ENCODE results near the gene RAB14. TPM values are rescaled to one million over a fixed set of nuclear protein-coding genes. Genes with fewer than 3 reads are reported as not detected.

Gene RAB14
- total RNA-seq, 1 donor from 2014 or later: 29.0 TPM

DNA sequence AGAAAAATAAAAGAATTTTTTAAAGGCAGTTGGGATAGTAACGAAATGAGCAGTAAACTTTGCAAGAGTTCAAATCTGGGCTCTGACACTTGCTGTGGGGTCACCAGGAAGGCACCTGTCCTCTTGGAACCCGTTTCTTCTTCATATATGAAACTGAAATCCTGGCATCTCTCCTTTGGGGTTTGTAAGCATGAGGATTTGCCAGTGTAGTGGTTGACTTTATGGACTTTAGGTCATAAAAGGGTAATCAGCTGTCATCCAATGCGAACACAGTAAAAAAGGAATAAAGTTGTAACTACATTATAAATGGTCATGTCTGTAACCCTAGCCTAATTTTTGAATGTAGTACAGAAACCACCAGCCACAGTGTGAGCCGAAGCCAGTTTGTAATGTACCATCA lies 1.3 kb downstream of the RAB14 start:
- H3K4me3 ChIP-seq: peak overlapping the region; percentile 81 to 95
- H3K27ac ChIP-seq: peak overlapping the region; percentile 97
- H3K36me3 ChIP-seq: no peaks in the 10 kb centered on the region
- no peak for TF ChIP-seq POLR2AphosphoS5 (IDR thresholded peaks at IDR 0.05; ENCODE audit: insufficient read depth in 1 of 2, low read depth in 1 of 2)
- no peak for TF ChIP-seq POLR2A (IDR thresholded peaks at IDR 0.05)
- TF ChIP-seq, protein P1, sequence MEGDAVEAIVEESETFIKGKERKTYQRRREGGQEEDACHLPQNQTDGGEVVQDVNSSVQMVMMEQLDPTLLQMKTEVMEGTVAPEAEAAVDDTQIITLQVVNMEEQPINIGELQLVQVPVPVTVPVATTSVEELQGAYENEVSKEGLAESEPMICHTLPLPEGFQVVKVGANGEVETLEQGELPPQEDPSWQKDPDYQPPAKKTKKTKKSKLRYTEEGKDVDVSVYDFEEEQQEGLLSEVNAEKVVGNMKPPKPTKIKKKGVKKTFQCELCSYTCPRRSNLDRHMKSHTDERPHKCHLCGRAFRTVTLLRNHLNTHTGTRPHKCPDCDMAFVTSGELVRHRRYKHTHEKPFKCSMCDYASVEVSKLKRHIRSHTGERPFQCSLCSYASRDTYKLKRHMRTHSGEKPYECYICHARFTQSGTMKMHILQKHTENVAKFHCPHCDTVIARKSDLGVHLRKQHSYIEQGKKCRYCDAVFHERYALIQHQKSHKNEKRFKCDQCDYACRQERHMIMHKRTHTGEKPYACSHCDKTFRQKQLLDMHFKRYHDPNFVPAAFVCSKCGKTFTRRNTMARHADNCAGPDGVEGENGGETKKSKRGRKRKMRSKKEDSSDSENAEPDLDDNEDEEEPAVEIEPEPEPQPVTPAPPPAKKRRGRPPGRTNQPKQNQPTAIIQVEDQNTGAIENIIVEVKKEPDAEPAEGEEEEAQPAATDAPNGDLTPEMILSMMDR (IDR thresholded peaks at IDR 0.05): no peak
- intact Hi-C loops (cut with DNase I): no loop called here
- H3K9me3 ChIP-seq: no peaks in the 10 kb centered on the region
- H3K27me3 ChIP-seq: no peaks in the 10 kb centered on the region
- peaks cover 60% of the 10 kb centered on the region for H3K4me1 ChIP-seq
- no peak for DNase-seq (ENCODE audit: extremely low spot score in 2 of 2)

DNA sequence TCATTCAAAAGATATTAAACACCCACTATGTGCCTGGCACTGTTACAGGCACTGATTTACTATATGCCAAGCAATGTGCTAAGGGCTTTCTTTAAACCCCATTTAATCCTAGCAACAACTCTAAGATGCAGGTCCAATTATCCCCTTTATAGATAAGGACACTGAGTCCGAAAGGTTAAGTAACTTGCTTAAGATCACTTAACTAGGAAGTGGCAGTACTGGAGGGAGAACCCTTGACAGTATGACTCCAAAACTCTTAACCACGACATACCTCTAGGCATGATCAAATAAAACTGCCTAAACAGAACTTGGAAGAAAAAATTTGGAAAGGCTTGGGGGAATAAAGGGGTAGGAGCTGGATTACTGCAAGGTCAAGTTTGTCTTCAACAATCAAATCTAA lies 1.7 kb downstream of the RAB14 start:
- intact Hi-C loops (cut with DNase I): no loop called here
- no peak for DNase-seq (ENCODE audit: extremely low spot score in 2 of 2)
- TF ChIP-seq POLR2A (IDR thresholded peaks at IDR 0.05): no peak
- no peak for TF ChIP-seq POLR2AphosphoS5 (IDR thresholded peaks at IDR 0.05; ENCODE audit: insufficient read depth in 1 of 2, low read depth in 1 of 2)
- TF ChIP-seq, protein P1 (IDR thresholded peaks at IDR 0.05): no peak
- no peaks in the 10 kb centered on the region for H3K27me3 ChIP-seq
- peak overlapping the region; percentile 81 to 95 for H3K4me3 ChIP-seq
- H3K27ac ChIP-seq: peak overlapping the region; percentile 97
- H3K4me1 ChIP-seq: peaks cover 65% of the 10 kb centered on the region
- no peaks in the 10 kb centered on the region for H3K9me3 ChIP-seq
- H3K36me3 ChIP-seq: no peaks in the 10 kb centered on the region

DNA sequence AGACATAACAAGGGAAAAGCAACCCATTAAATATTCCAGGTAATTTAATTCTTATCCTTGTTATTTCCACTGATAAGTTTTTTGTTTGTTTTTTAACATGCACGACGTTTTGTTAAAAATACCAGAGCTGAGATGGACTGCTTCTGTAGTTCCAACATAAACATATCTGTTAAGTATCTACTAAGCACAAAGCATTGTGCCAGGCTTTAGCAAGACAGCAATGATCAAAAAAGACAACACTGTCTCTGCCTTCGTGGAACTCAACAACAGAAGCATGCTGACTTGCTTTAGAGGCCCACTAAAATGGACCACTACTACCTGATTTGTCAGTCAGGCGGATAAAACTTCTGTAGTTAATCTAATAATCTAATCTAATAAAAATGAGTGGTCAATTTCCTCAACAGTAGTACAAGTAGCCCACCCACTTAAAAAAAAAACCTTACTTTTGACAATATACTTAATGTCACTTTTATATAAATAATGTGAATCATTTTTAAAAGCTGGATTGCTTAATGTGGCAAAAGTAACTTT lies 3.1 kb downstream of the RAB14 start:
- Histone ChIP-seq H3K36me3 (no peaks in the 10 kb centered on the region), H3K4me1 (peaks cover 78% of the 10 kb centered on the region), H3K9me3 (no peaks in the 10 kb centered on the region), H3K27ac (no peak overlapping the region), H3K4me3 (peak overlapping the region in 1 of 2 donors; percentile 12), H3K27me3 (no peaks in the 10 kb centered on the region)
- DNase-seq (ENCODE audit: extremely low spot score in 2 of 2): no peak
- intact Hi-C loops (cut with DNase I): no loop called here
- no peak for TF ChIP-seq POLR2A (IDR thresholded peaks at IDR 0.05)
- TF ChIP-seq POLR2AphosphoS5 (IDR thresholded peaks at IDR 0.05; ENCODE audit: insufficient read depth in 1 of 2, low read depth in 1 of 2): no peak
- TF ChIP-seq, protein P1 (IDR thresholded peaks at IDR 0.05): no peak

DNA sequence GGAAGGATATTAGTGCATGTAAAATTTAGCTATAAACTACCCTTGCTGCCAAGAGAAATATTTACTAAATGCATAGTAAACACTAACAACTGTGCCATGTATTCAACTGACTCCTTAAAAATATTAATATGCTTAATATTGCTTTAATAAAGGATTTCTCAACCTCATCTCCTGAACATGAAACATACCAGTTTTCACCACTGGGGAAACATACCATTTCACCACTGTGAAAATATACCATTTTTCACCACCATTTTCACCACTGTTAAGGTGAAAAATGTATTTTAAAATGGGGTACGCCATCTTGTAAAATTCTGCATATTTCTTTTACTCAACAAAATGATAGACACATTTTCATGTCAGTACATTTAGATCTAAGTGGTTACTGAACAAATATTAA lies 4.5 kb downstream of the RAB14 start:
- Histone ChIP-seq H3K27me3 (no peaks in the 10 kb centered on the region), H3K27ac (no peak overlapping the region), H3K4me3 (no peak overlapping the region), H3K36me3 (no peaks in the 10 kb centered on the region), H3K4me1 (peaks cover 88% of the 10 kb centered on the region), H3K9me3 (no peaks in the 10 kb centered on the region)
- no peak for DNase-seq (ENCODE audit: extremely low spot score in 2 of 2)
- TF ChIP-seq POLR2A (IDR thresholded peaks at IDR 0.05) (no peak), POLR2AphosphoS5 (IDR thresholded peaks at IDR 0.05; ENCODE audit: insufficient read depth in 1 of 2, low read depth in 1 of 2) (no peak)
- intact Hi-C loops (cut with DNase I): no loop called here

DNA sequence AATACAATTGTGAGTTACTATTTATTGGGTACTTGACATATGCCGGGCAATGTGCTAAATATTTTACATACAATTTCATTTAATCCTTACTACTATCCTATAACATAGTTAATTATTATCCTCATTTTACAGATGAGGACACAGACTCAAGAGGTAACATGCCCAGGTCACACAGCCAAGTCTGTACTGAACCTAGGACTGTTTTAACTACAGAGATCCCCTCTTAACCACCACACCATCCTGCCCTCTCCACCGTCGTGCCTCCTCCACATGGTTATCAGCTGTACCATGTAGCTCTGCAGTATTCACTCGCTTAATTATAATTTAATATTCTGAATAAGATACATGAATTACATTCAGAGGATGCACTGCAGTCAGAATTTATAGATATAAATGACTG lies 5.3 kb downstream of the RAB14 start:
- H3K27ac ChIP-seq: no peak overlapping the region
- no peak overlapping the region for H3K4me3 ChIP-seq
- TF ChIP-seq, protein P1 (IDR thresholded peaks at IDR 0.05): no peak
- TF ChIP-seq POLR2AphosphoS5 (IDR thresholded peaks at IDR 0.05; ENCODE audit: insufficient read depth in 1 of 2, low read depth in 1 of 2): no peak
- TF ChIP-seq POLR2A (IDR thresholded peaks at IDR 0.05): no peak
- no peaks in the 10 kb centered on the region for H3K9me3 ChIP-seq
- no peak for DNase-seq (ENCODE audit: extremely low spot score in 2 of 2)
- no peaks in the 10 kb centered on the region for H3K27me3 ChIP-seq
- peaks cover 93% of the 10 kb centered on the region for H3K4me1 ChIP-seq
- H3K36me3 ChIP-seq: no peaks in the 10 kb centered on the region
- intact Hi-C loops (cut with DNase I): no loop called here
